Ovary (tissue), 9 donors: Measurements from ENCODE around the gene FBXL7. TPM values are rescaled to one million over a fixed set of nuclear protein-coding genes. Genes with fewer than 3 reads are reported as not detected.

Experiments
- DNase-seq, 5 donors: peaks; one replicate each; pipeline ENCODE4 v3.0.0-alpha.2; 2019 to 2020
- H3K27ac ChIP-seq, 2 donors: fragments of 200-600 bp; one replicate each; pipeline versions ENCODE4 v1.5.1 to v1.8.0; 2019 to 2022
- H3K27me3 ChIP-seq: fragments of 200-600 bp; one replicate; pipeline ENCODE4 v1.8.0; 2022
- H3K36me3 ChIP-seq: fragments of 200-600 bp; sonication (generic); one replicate; pipeline ENCODE4 v1.5.1; 2019
- H3K4me1 ChIP-seq: one replicate; pipeline ENCODE4 v1.8.1; 2013; ENCODE audit warnings: mild to moderate bottlenecking, moderate library complexity; ENCODE audit not compliant: insufficient read depth
- H3K4me3 ChIP-seq: fragments of 200-600 bp; sonication (generic); one replicate; pipeline ENCODE4 v1.5.1; 2017
- H3K9me3 ChIP-seq, 2 donors: fragments of 200-600 bp in 1 of 2; sonication (generic) in 1 of 2; one replicate each; pipeline versions ENCODE4 v1.5.1 to v1.8.1; 2013 to 2019; ENCODE audit warnings: mild to moderate bottlenecking in 1 of 2, moderate library complexity in 1 of 2
- EP300 ChIP-seq: sonication (generic); formaldehyde crosslinking; IDR thresholded peaks from one replicate; pipeline ENCODE4 v1.6.1; 2017; ENCODE audit warnings: antibody characterized with exemption
- POLR2A ChIP-seq: fragments of 450-650 bp; IDR thresholded peaks from one replicate; pipeline ENCODE4 v1.6.1; 2017; ENCODE audit warnings: antibody characterized with exemption, mild to moderate bottlenecking, moderate library complexity
- WGBS, 3 donors: extraction: QIAGEN DNeasy Blood & Tissue Kit in 1 of 3; methylation state at CpG; one replicate each; pipeline versions ENCODE4 v1.1.5 to v1.1.7; 2013 to 2017; 5-methylcytosine and 5-hydroxymethylcytosine counted together
- intact Hi-C, 4 donors: fragments of 100-400 bp; cut with DNase I; formaldehyde crosslinking; loops; one replicate each; pipeline versions ENCODE4 v1.11.0 to v1.15.1; 2022 to 2023
- polyA plus RNA-seq, 2 donors: library from polyadenylated mRNA; stranded (reverse); fragments of 200-250 nt in 1 of 2; fragments of 350-450 nt in 1 of 2; fragmentation: Illumina TruSeq in 1 of 2; extraction: RNeasy Lipid Tissue Mini Kit (QIAGEN cat#74804) in 1 of 2; gene quantifications; one replicate each; pipeline ENCODE4 v1.2.3, GENCODE V29; 2013 to 2014
- total RNA-seq, 7 donors: library from RNA; depleted of rRNA in 2 of 7; stranded (reverse); fragments of >200 nt in 2 of 7; fragmentation: NEBNext Ultra II Directional in 3 of 7; extraction: Animal tissue kit (Norgen Biotek cat#: 25700) in 3 of 7; gene quantifications; one replicate each; pipeline versions ENCODE4 v1.1.0 to v1.2.4, GENCODE V29; 2016 to 2023
- TF ChIP-seq, protein P1 (sequence below), 3 donors: fragments of 450-650 bp in 2 of 3; fragments of 200-600 bp in 1 of 3; IDR thresholded peaks; one replicate each; pipeline versions ENCODE4 v1.5.1 to v1.8.0; 2016 to 2022; ENCODE audit warnings: antibody characterized with exemption in 3 of 3, mild to moderate bottlenecking in 1 of 3
- donor health status: DM: no; HTN: no; CAD: no; lungs with moderate emphysema.
- donor health status: DM: no; HTN: no; CAD: no.
- donor health status: Bipolar disorder and iron deficiency.
- donor health status: DM: yes; HTN: yes; CAD: no.
- donor health status: DM: no; HTN: no; CAD: no.
- donor health status: DM: yes; HTN: yes; CAD: no.

The FBXL7 gene
- total and polyA plus RNA-seq, 9 donors, result 21.1 to 40.9 (median 29.2) TPM

- no peak for DNase-seq
- intact Hi-C loops, result no loop called here
- Histone ChIP-seq H3K36me3 (no peaks in the 10 kb centered on the region), H3K9me3 (no peaks in the 10 kb centered on the region), H3K4me3 (no peak overlapping the region), H3K27ac (no peak overlapping the region), H3K27me3 (no peaks in the 10 kb centered on the region), H3K4me1 (no peaks in the 10 kb centered on the region)
- 47 to 66% (median 52%) methylated on average over 4 of the region's 4 CpGs for WGBS, 3 donors
- TF ChIP-seq, protein P1, sequence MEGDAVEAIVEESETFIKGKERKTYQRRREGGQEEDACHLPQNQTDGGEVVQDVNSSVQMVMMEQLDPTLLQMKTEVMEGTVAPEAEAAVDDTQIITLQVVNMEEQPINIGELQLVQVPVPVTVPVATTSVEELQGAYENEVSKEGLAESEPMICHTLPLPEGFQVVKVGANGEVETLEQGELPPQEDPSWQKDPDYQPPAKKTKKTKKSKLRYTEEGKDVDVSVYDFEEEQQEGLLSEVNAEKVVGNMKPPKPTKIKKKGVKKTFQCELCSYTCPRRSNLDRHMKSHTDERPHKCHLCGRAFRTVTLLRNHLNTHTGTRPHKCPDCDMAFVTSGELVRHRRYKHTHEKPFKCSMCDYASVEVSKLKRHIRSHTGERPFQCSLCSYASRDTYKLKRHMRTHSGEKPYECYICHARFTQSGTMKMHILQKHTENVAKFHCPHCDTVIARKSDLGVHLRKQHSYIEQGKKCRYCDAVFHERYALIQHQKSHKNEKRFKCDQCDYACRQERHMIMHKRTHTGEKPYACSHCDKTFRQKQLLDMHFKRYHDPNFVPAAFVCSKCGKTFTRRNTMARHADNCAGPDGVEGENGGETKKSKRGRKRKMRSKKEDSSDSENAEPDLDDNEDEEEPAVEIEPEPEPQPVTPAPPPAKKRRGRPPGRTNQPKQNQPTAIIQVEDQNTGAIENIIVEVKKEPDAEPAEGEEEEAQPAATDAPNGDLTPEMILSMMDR (IDR thresholded peaks at IDR 0.05), result no peak
- TF ChIP-seq EP300 (no peak), POLR2A (no peak)
These were observed 100.1 kb downstream of the FBXL7 start for GRCh38 chr5:15600035-15600434.

DNA sequence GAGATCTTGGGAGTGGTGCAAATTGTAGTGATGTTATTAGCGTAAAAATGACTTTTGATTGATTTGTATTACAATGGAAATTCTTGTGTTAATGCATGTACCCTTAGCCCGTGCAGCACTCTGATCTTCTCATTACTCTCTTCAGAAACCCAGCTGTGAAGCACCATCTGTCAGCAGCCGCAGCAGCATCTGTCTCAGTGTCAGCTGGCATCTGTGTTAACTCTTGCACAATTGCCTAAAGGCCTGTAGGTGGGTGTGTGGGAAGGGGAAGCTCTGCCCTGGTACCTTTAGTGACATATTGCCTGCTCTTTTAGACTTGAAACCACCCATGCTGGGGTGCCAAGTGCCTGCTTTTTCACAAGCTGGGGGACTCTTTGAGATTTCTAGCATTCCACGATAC, 101.3 kb downstream of the FBXL7 start:
- Histone ChIP-seq H3K36me3 (no peaks in the 10 kb centered on the region), H3K4me1 (peaks cover 3% of the 10 kb centered on the region), H3K4me3 (no peak overlapping the region), H3K9me3 (no peaks in the 10 kb centered on the region), H3K27ac (no peak overlapping the region), H3K27me3 (no peaks in the 10 kb centered on the region)
- no peak for TF ChIP-seq POLR2A
- DNase-seq, result no peak
- WGBS, 3 donors, result 78 to 89% (median 86%) methylated on average over 4 of the region's 4 CpGs
- intact Hi-C loops, result no loop called here

DNA sequence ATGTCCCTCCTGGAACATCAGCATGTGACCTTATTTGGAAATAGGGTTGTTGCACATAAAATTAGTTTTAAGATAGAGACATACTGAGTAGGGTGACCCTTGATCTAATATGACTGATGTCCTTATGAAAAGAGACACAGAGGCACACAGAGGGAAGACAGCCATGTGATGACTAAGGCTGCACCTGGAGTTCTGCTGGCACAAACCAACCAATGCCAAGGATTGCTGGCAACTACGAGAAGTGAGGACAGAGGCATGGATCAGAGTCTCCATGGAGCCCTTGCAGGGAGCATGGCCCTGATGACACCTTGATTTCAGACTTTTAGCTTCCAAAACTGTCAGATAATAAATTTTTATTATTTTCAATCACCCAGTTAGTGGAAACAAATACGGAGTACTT, 101.9 kb downstream of the FBXL7 start:
- no peaks in the 10 kb centered on the region for H3K9me3 ChIP-seq
- WGBS, 3 donors, result 88 to 96% (median 92%) methylated on average over 2 of the region's 2 CpGs
- peaks cover 4% of the 10 kb centered on the region for H3K4me1 ChIP-seq
- DNase-seq, result no peak
- no peak overlapping the region for H3K27ac ChIP-seq
- no peaks in the 10 kb centered on the region for H3K36me3 ChIP-seq
- no peaks in the 10 kb centered on the region for H3K27me3 ChIP-seq
- H3K4me3 ChIP-seq, result no peak overlapping the region
- intact Hi-C loops, result no loop called here
- no peak for TF ChIP-seq EP300
- TF ChIP-seq, protein P1 (IDR thresholded peaks at IDR 0.05), result no peak
- no peak for TF ChIP-seq POLR2A

- Histone ChIP-seq H3K27ac (no peak overlapping the region), H3K4me3 (no peak overlapping the region), H3K9me3 (no peaks in the 10 kb centered on the region), H3K36me3 (no peaks in the 10 kb centered on the region), H3K4me1 (peaks cover 4% of the 10 kb centered on the region), H3K27me3 (no peaks in the 10 kb centered on the region)
- TF ChIP-seq, protein P1 (IDR thresholded peaks at IDR 0.05), result no peak
- TF ChIP-seq EP300, result no peak
- TF ChIP-seq POLR2A, result no peak
- DNase-seq, result no peak
- WGBS, 3 donors, result 73 to 89% (median 84%) methylated on average over 2 of the region's 2 CpGs
- intact Hi-C loops, result no loop called here
These were observed 105.0 kb downstream of the FBXL7 start for GRCh38 chr5:15604986-15605385.

DNA sequence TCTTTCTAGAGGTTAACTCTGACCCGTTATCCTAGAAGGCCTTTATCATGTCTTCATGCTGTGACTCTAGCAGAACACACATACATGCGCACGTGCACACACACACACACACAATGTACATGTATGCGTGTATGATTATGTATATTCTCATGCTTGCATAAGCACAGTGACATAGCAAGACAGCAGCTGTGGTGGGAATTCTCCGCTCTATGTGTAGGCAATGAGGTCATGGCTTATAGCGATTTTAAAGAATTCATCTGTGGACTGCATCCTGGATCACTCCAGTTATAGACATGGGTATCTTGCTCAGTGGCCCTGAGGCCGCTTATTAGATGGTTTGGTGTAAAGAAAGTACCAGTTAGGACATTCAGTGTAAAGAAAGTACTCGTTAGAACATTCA, 106.2 kb downstream of the FBXL7 start:
- Histone ChIP-seq H3K36me3 (no peaks in the 10 kb centered on the region), H3K27me3 (no peaks in the 10 kb centered on the region), H3K27ac (no peak overlapping the region), H3K4me1 (peaks cover 4% of the 10 kb centered on the region), H3K9me3 (no peaks in the 10 kb centered on the region), H3K4me3 (no peak overlapping the region)
- no peak for DNase-seq
- intact Hi-C loops, result no loop called here
- 74 to 81% (median 74%) methylated on average over 8 of the region's 8 CpGs for WGBS, 3 donors
- TF ChIP-seq, protein P1 (IDR thresholded peaks at IDR 0.05), result no peak
- TF ChIP-seq POLR2A (no peak), EP300 (no peak)
